Pancreas (tissue), 10 donors: Measurements from ENCODE around the gene KIAA1671. TPM values are rescaled to one million over a fixed set of nuclear protein-coding genes. Genes with fewer than 3 reads are reported as not detected.

Experiments
- ATAC-seq, 4 donors: fragments of 200-7000 bp; cut with Tn5 transposase; one replicate each; pipeline versions ENCODE4 v1.8.0 to v1.9.1; 2020; ENCODE audit warnings: mild to moderate bottlenecking in 4 of 4, moderate library complexity in 4 of 4
- DNase-seq, 6 donors: peaks; one replicate each; pipeline ENCODE4 v3.0.0-alpha.2; 2020
- FAIRE-seq: peaks from 2 replicates; lab custom pipeline; 2012; peaks lifted over from hg19 to GRCh38; lab: Jason Lieb, UNC
- H3K27ac ChIP-seq, 4 donors: fragments of 200-600 bp; sonication (generic); 1 replicate in 3 of 4; 2 replicates in 1 of 4; pipeline versions ENCODE4 v1.5.0 to v1.8.0; 2020
- H3K27me3 ChIP-seq, 4 donors: fragments of 200-600 bp; one replicate each; pipeline ENCODE4 v1.8.0; 2021
- H3K36me3 ChIP-seq, 3 donors: fragments of 200-600 bp; sonication (generic) in 1 of 3; one replicate each; pipeline versions ENCODE4 v1.5.0 to v1.8.0; 2020 to 2021
- H3K4me1 ChIP-seq, 3 donors: fragments of 200-600 bp; one replicate each; pipeline ENCODE4 v1.8.0; 2021
- H3K4me3 ChIP-seq, 4 donors: fragments of 200-600 bp; sonication (generic) in 2 of 4; one replicate each; pipeline versions ENCODE4 v1.5.0 to v1.8.0; 2020 to 2021
- H3K9me3 ChIP-seq, 4 donors: fragments of 200-600 bp; one replicate each; pipeline ENCODE4 v1.8.0; 2021
- CTCF ChIP-seq, 4 donors: fragments of 200-600 bp; sonication (generic) in 3 of 4; IDR thresholded peaks; one replicate each; pipeline versions ENCODE4 v1.5.0 to v1.8.0; 2021; ENCODE audit warnings: antibody characterized with exemption in 4 of 4
- WGBS, 2 donors: extraction: QIAGEN DNeasy Blood & Tissue Kit; methylation state at CpG; one replicate each; pipeline ENCODE4 v1.1.7; 2013; 5-methylcytosine and 5-hydroxymethylcytosine counted together
- intact Hi-C, 3 donors: fragments of 100-400 bp; cut with DNase I; formaldehyde crosslinking; loops; one replicate each; pipeline versions ENCODE4 v1.11.1 to v1.14.2; 2022
- polyA plus RNA-seq, 2 donors: library from polyadenylated mRNA; stranded (reverse); fragments of 200-250 nt; gene quantifications; one replicate each; pipeline ENCODE4 v1.2.3, GENCODE V29; 2013
- total RNA-seq, 6 donors: library from RNA; stranded (reverse); fragmentation: NEBNext Ultra II Directional in 4 of 6; extraction: Animal tissue kit (Norgen Biotek cat#: 25700) in 4 of 6; gene quantifications; one replicate each; pipeline versions ENCODE4 v1.2.1 to v1.2.4, GENCODE V29; 2021 to 2023
- donor health status: healthy with polysubstance abuse.
- donor health status: DM: no; HTN: no; CAD: no; lungs with moderate emphysema.
- donor health status: DM: no; HTN: no; CAD: no.
- donor health status: control.
- donor health status: control.
- donor health status: Bipolar disorder and iron deficiency.
- donor health status: DM: yes; HTN: yes; CAD: no.
- donor health status: DM: no; HTN: no; CAD: no.
- donor health status: DM: no; HTN: no; CAD: no.
- donor health status: DM: yes; HTN: yes; CAD: no.

The KIAA1671 gene
- total and polyA plus RNA-seq, 8 donors, result 8.3 to 28.8 (median 19.0) TPM

GRCh38 chr22:25082096-25082495, 129.6 kb downstream of the KIAA1671 start:
- 86 to 92% methylated on average over 3 of the region's 3 CpGs for WGBS, 2 donors
- intact Hi-C loops, result no loop called here

GRCh38 chr22:25083056-25083806, 130.7 kb downstream of the KIAA1671 start:
- peak overlapping the region in 2 of 4 donors; percentile 33 to 39 for H3K27ac ChIP-seq
- 83 to 87% methylated on average over 2 of the region's 2 CpGs for WGBS, 2 donors
- no peak for TF ChIP-seq CTCF (IDR thresholded peaks at IDR 0.05)
- no peak for DNase-seq
- ATAC-seq, result no peak
- H3K9me3 ChIP-seq, result no peaks in the 10 kb centered on the region
- no peaks in the 10 kb centered on the region for H3K27me3 ChIP-seq
- no peaks in the 10 kb centered on the region for H3K36me3 ChIP-seq
- peaks cover 0 to 4% (median 0%) of the 10 kb centered on the region in 3 donors for H3K4me1 ChIP-seq
- no peak overlapping the region for H3K4me3 ChIP-seq
- FAIRE-seq, result no peak
- intact Hi-C loops, result no loop called here

More at GRCh38 chr22:25082096-25082495, 129.6 kb downstream of the KIAA1671 start:
- ATAC-seq (no peak), DNase-seq (no peak), FAIRE-seq (no peak)
- Histone ChIP-seq H3K4me1 (peaks cover 0 to 4% (median 0%) of the 10 kb centered on the region in 3 donors), H3K4me3 (no peak overlapping the region), H3K9me3 (no peaks in the 10 kb centered on the region), H3K36me3 (no peaks in the 10 kb centered on the region), H3K27me3 (no peaks in the 10 kb centered on the region), H3K27ac (no peak overlapping the region)
- no peak for TF ChIP-seq CTCF (IDR thresholded peaks at IDR 0.05)

GRCh38 chr22:25083807-25084200, 131.3 kb downstream of the KIAA1671 start:
- Histone ChIP-seq H3K9me3 (no peaks in the 10 kb centered on the region), H3K4me1 (peaks cover 0 to 4% (median 0%) of the 10 kb centered on the region in 3 donors), H3K4me3 (no peak overlapping the region), H3K36me3 (no peaks in the 10 kb centered on the region), H3K27ac (peak overlapping the region in 2 of 4 donors; percentile 33 to 39), H3K27me3 (no peaks in the 10 kb centered on the region)
- ATAC-seq (peak; percentile 36 to 70 (median 48)), FAIRE-seq (no peak), DNase-seq (peak in 4 of 6 donors; percentile 16 to 53 (median 22))
- intact Hi-C loops, result no loop called here
- TF ChIP-seq CTCF (IDR thresholded peaks at IDR 0.05), result no peak
- WGBS, 2 donors, result 58 to 73% methylated on average over 6 of the region's 6 CpGs

DNA sequence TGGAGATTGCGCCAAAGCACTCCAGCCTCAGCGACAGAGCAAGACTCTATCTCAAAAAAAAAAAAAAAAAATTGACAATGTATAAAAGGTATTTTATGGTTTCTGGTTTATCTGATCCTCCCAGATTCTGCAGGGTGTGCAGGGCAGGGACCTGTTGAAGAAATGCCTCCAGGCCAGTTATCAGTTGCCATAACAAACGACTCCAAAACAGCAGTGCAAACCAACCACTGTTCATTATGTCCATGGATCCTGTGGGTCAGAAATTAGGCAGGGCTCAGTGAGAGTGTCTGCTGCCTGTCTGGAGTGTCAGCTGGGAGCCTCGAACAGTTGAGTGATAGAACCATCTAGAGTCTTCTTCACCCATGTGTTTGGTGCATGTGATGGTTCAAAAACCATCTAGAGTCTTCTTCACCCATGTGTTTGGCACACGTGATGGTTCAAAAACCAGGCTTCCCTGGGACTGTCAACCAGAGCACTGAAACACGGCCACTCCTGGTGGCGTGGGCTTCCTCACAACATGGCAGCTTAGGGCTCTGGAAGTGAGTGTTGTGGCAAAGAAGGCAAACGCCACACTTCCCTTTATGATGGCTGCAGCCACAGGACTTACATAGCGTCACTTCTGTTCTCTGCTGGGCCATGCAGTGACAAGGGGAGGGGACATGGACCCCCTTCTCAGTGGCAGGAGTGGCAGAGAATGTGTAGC, 132.0 kb downstream of the KIAA1671 start:
- no peaks in the 10 kb centered on the region for H3K27me3 ChIP-seq
- intact Hi-C loops, result no loop called here
- DNase-seq (no peak), FAIRE-seq (no peak), ATAC-seq (no peak)
- no peaks in the 10 kb centered on the region for H3K36me3 ChIP-seq
- WGBS, 2 donors, result 94 to 95% methylated on average over 9 of the region's 9 CpGs
- H3K9me3 ChIP-seq, result no peaks in the 10 kb centered on the region
- H3K4me1 ChIP-seq, result peaks cover 0 to 4% (median 0%) of the 10 kb centered on the region in 3 donors
- TF ChIP-seq CTCF (IDR thresholded peaks at IDR 0.05), result no peak
- H3K4me3 ChIP-seq, result no peak overlapping the region
- no peak overlapping the region for H3K27ac ChIP-seq
